ENCODE measurements around the gene IDH3G. TPM values are rescaled to one million over a fixed set of nuclear protein-coding genes. Genes with fewer than 3 reads are reported as not detected.
A peak's percentile ranks its signal among the peaks of the same experiment; 100 is the strongest.

The IDH3G gene
- total RNA-seq, 1 experiment from 2014 or later: 173 TPM

DNA sequence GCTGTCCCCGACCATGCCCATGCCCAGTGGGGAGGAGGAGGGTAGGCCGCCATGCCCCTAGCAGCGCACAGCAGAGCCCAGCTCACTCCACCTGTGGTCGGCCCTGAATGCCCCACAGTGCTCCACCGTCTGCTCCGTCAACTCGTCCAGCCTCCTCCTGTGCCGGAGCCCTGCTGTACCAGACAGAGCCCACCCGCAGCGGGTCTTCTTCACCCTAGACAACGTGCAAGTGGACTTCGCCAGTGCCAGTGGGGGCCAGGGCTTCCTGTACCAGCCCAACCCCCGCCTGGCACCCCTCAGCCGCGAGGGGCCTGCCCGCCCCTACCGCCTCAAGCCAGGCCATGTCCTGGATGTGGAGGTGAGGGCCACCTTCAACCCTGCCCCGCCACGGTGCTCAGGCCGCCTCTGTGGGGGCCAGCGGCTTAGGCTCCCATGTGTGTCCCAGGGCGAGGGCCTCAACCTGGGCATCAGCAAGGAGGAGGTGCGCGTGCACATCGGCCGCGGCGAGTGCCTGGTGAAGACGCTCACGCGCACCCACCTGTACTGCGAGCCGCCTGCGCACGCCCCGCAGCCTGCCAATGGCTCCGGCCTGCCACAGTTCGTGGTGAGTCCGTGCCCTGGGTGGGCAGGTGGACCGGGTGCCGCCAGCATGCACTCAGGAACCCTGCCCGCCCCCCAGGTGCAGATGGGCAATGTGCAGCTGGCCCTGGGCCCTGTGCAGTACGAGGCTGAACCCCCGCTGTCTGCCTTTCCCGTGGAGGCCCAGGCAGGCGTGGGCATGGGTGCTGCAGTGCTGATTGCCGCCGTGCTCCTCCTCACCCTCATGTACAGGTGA lies 20.2 kb downstream of the IDH3G start:
- DNase-seq (ENCODE audit: low spot score): no peak

DNA sequence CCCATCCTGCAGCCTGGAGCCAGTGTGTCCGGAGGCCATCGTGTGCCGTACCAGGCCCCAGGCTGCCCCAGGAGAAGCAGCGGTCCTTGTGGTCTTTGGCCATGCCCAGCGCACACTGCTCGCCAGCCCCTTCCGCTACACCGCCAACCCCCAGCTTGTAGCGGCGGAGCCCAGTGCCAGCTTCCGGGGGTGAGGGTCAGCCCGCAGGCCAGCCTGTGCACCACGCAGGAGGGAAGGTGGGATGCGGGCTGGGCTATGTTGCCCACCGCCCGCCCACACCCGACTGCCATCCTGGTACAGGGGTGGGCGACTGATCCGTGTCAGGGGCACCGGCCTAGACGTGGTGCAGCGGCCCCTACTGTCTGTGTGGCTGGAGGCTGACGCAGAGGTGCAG lies 21.0 kb downstream of the IDH3G start:
- DNase-seq (ENCODE audit: low spot score): no peak

DNA sequence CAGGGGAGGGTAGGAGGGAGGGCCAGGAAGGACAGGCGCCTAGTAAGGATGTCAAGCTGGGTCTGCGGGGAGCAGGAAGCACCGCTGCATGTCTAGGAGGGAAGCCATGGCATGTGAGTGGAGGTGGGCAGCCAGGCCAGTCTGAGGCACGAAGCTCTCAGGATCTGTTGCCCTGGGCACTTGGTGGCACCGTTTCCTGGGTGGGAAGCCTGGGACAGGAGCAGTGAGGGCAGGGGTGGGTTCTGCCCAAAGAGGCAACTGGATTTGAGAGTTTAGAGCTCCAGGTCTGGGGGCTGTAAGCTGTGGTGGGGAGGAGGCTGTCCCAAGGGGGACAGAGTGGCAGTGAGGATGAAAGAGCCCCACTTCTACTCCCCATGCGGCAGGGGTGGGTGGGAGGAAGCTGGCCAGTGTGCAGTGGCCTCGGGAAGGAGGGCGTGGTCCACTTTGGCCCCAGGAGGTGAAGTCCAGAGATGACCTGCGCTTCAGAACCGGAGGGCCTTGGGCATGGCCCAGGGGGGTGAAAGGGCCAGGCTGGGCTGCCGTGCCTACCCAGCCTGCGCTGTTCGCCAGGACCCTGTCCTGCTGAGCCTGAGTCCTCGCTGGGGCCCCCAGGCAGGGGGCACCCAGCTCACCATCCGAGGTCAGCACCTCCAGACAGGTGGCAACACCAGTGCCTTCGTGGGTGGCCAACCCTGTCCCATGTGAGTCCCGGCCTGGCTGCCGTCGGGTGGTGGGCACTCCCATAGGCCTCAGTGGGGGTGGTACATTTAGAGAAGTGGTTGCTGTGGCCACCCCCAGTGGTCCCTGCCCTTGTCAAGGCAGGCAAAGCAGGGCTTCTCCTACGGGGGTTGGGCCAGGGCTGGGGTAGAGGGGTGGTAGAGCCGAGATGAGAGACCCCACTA lies 21.6 kb downstream of the IDH3G start:
- DNase-seq (ENCODE audit: low spot score): no peak

DNA sequence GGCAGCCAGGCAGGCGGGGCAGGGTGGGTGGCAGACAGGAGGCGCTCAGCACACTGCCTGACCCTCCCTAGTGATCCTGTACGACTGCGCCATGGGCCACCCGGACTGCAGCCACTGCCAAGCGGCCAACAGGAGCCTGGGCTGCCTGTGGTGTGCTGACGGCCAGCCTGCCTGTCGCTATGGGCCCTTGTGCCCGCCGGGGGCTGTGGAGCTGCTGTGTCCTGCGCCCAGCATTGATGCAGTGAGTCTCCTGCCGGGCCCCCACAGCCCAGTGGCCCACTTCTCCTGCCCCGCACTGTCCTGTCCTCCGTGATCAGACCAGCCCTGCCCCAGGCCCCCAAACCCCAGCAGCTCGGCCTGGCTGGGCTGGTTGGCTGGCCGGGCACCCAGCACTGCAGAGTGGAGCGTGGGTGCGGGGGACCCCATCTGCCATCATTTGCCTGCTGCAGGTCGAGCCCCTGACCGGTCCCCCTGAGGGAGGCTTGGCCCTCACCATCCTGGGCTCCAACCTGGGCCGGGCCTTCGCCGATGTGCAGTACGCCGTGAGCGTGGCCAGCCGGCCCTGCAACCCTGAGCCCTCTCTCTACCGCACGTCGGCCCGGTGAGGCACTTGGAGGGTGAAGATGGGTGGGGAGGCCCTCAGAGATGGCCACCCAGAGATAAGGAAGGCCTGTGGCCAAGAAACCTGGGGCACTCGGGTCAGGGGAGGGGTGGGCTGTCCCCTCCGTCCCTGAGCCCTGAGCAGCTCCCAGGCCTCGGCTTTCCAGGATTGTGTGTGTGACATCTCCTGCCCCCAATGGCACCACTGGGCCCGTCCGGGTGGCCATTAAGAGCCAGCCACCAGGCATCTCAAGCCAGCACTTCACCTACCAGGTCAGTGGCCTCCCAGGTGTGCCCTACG lies 22.5 kb downstream of the IDH3G start:
- DNase-seq (ENCODE audit: low spot score): no peak

DNA sequence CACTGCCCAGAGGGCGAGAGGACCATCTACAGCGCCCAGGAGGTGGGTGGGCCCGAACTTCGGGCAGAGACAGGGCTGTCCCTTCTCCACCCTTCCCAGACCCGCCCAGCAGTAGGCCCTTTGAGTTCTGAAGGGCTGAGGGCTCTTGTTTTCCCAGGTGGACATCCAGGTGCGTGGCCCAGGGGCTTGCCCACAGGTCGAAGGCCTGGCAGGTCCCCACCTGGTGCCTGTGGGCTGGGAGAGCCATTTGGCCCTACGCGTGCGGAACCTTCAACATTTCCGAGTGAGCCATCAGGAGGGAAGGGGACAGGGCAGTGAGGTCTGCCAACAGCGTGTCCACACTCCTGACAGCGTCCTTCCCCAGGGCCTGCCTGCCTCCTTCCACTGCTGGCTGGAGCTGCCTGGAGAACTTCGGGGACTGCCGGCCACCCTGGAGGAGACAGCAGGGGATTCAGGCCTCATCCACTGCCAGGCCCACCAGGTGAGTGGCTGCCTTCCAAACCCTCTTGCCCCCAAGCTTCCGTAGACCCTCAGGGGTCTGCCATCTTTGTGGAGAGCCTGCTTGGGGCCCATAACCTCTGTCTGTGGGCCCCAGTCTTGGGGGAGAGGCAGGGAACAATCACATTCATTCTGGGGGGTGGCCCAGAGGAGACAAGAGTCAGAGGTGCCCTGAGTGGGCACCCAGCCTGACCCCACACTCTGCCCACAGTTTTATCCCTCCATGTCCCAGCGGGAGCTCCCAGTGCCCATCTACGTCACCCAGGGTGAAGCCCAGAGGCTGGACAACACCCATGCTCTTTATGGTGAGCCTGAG lies 23.4 kb downstream of the IDH3G start:
- no peak for DNase-seq (ENCODE audit: low spot score)

DNA sequence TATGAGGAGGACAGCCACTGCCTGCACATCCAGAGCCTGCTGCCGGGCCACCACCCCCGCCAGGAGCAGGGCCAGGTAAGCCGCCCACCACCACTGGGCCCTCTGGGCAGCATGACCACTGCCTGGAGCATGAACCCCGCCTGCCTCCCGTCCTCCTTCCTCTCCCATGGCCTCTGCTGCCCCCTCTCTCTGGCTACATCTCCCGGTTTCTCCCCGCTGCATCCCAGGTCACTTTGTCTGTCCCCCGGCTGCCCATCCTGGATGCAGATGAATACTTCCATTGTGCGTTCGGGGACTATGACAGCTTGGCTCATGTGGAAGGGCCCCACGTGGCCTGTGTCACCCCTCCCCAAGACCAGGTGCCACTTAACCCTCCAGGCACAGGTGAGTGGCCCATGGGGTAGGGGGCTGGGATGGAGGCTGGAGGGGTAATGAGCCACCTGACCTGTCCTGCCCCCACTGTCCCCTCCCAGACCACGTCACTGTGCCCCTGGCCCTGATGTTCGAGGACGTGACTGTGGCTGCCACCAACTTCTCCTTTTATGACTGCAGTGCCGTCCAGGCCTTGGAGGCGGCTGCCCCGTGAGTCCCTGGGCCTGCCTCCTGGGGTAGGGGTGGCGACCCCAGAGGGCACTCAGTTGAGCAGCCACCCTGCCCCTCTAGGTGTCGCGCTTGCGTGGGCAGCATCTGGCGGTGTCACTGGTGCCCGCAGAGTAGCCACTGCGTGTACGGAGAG lies 24.1 kb downstream of the IDH3G start:
- DNase-seq (ENCODE audit: low spot score): no peak

DNA sequence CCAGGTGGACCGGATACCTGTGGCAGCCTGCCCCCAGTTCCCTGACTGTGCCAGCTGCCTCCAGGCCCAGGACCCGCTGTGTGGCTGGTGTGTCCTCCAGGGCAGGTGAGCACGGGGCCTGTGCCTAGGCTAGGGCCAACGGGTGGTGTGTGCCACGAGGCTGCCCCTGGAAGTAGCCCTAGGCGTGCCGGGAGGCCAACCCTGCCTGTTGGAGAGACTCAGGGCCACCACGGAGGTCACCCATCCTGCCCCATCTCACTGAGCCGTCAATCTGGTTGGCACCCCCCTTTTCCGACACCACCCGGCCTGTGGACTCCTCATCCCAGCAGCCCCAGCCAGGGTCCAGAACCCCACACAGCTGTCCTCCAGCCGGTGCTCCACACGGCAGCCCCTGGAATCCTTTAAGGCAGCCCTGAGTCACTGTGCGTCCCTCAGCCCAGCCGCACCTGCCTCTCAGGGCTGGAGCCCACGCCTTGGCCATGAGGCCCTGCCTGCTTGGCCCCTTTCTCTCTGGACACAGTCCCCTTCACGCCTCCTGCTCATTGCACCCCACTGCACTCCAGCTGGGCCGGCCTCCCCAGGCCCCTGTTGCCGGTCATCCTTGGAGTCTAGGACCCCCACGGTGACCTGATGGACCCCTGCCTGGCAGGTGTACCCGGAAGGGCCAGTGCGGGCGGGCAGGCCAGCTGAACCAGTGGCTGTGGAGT lies 24.9 kb downstream of the IDH3G start:
- no peak for DNase-seq (ENCODE audit: low spot score)

DNA sequence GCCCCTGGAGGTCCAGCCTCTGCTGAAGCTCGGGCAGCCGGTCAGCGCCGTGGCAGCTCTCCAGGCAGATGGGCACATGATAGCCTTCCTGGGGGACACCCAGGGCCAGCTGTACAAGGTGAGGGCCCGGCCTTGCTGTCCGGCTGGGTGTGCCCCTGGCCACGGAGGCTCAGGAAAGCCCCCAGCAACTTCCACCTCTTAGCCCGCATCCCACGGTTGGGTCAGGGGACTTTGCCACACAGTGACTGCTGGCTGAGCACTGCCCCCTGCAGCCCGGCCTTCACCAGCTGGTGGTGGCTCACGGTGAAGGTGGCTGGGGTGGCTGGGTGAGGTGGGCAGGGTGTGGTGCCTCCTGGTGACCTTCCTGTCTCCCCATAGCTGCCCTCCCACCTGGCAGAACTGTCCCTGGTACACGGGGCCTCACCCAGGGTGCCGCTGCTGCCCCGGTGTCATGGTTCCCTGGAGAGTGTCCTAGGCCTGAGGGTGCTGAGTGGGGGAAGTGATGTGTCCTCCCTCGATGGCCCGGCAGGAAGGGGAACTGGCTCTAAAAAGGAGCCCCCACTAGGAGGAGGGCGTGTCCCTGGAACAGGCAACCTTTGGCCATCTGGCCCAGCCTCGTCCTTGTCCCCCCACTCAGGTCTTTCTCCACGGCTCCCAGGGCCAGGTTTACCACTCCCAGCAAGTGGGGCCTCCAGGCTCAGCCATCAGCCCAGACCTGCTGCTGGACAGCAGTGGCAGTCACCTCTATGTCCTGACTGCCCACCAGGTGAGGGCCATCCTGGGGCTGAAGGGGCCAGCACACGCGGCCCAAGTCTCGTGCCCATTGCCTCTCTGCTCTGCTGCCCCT lies 25.6 kb downstream of the IDH3G start:
- DNase-seq (ENCODE audit: low spot score): no peak

DNA sequence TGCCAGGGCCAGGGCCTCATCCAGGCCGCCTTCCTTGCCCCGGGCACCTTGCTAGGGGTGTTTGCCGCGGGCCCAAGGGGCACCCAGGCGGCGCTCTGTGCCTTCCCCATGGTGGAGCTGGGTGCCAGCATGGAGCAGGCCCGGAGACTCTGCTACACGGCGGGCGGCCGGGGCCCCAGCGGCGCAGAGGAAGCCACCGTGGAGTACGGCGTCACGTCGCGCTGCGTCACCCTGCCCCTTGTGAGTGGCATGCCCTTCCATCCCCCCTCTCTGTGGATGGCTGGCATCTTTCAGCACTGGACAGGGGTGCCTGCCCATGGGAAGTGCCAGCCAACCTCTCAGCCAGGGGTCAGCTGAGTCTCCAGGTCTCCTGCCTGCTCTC lies 26.5 kb downstream of the IDH3G start:
- DNase-seq (ENCODE audit: low spot score): no peak

DNA sequence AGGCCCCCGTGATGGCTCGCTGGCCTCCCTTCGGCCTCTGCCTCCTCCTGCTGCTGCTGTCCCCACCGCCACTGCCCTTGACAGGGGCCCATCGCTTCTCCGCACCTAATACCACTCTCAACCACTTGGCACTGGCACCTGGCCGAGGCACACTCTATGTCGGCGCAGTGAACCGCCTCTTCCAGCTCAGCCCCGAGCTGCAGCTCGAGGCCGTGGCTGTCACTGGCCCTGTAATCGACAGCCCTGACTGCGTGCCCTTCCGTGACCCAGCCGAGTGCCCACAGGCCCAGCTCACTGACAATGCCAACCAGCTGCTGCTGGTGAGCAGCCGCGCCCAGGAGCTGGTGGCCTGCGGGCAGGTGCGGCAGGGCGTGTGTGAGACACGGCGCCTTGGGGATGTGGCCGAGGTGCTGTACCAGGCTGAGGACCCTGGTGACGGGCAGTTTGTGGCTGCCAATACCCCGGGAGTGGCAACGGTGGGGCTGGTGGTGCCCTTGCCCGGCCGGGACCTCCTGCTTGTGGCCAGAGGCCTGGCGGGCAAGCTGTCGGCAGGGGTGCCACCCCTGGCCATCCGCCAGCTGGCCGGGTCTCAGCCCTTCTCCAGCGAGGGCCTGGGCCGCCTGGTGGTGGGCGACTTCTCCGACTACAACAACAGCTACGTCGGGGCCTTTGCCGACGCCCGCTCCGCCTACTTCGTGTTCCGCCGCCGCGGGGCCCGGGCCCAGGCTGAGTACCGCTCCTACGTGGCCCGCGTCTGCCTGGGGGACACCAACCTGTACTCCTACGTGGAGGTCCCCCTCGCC lies 27.1 kb downstream of the IDH3G start:
- no peak for DNase-seq (ENCODE audit: low spot score)

DNA sequence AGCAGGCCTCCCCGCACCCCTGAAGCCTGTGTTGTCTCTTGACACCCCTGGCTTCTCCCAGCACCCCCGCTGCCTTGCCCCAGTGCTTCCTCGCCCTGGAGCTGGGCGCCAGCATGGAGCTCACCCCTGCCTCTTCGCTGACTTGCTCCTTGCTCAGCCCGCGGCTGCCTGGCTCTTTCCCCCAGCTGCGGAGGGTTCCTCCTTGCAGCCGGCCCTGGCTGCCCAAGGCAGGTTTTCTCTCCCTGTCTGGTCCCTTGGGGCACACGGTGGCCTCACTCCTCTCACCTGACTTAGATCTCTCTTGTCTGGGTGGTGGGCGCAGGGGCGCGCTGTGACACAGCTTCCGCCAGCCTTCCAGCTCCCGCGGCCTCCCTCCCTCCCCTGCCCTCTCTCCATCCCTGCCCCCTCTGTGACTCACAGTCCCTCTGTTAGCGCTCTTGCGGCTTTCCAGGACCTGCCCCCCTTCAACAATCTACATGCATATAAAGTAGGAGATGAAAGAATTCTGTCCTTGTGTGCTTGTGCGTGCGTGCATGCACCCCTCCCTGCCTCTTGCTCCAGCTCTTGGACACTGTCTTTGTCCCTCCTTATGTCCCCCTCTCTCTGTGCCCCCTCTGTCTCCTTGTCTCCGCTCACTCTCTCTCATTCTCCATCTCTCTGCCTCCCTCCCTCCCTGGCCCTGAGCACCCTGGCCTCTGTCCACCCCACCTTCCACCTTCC lies 27.9 kb downstream of the IDH3G start:
- peak; percentile 58 for DNase-seq (ENCODE audit: low spot score)

DNA sequence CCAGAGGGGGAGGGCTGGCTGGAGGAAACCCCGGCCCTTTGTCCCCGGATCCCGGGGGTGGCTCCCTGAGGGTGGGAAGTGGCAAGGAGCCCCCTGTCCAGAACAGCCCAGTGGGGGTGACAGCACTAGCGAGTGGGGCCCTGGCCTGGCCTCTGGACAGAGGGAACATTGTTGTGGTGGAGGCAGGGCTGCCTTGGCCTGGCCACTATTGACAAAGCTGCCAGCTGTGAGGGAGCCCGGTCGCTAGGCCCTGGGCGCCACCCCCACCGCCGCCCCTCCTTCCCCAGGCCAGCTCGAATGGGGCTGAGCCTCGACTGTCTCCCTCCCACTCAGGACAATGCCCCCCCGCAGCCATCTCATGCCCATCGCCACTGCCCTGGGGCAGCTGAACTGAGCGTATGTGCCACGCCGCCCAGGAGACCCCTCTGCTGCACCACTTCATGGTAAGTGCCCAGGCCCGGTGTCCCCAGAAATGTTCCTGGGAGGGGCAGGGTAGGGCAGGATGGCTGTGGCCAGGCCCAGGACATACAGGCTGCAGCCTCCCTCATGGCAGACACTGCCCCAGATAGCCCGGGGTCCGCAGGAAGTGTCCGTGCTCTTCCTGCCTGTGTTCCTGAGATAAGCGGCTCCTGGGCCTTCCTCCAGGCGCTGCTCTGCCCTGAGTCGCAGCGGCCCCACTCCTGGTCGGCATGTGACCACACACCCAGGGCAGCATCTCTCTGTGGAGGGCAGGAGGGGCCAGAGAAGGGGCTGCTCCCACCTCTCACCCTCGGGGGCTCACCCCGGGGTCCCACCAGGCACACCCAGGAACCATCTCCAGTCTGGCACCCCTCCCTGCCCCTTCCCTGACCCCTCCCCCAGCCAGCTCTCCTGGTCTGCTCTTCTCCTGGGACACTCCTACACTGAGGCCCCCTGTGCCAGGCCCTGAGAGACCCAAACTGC lies 28.8 kb downstream of the IDH3G start:
- peak; percentile 44 for DNase-seq (ENCODE audit: low spot score)

DNA sequence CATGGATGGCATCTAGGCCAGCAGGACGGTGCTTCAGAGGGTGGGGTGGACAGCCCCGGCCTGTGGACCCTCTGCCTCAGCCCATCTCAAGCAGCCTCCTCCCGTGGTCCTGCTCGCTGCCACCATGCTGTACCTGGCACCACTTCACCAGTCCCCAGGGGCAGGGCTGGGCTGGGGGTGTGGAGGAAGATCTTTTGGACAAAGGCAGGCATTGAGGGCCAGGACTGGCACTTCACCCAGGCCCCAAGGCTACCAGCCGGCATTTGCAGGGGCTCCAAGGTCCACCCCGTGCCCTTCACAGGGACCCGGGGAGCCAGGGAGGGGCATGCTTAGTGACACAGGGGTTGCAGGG lies 29.4 kb downstream of the IDH3G start:
- no peak for DNase-seq (ENCODE audit: low spot score)

DNA sequence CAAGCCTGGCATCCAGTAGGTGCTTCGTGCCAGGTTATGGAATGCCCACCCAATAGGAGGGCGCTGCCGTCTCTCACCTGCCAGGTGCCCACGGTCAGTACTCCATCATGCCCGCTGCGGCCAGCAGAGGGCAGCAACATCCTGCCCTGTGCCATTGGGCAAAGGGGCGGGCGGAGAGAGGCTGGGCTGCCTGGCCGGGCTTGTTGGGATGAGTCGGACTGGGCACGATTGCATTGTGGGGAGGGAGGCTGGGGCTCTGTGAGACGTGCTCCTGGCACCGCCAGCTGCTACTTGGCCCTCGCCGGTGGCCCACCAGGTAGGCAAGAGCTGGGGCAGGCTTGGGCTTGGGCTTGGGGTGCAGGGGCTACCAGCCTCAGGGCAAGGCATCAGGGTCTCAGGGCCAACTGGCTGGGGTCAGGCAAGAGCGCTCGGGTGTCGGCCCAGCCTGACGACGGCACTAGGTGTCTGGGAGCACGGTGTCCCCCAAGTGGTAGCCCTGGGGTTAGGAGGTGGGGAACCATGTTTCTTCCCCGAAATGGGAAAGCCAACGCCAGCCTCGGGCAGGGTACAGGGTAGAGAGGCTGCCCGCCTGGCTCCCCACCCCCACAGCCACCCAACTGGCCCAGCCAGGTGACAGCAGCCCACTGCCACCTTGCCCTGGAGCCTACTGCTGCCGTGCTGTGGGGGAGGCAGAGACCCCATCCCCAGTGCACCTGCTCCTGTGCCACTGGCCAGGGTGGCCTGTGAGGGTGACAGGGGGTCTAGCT lies 30.0 kb downstream of the IDH3G start, which contains the start of gene PLXNB3:
Gene PLXNB3, plus strand, starts transcription at position 261 of the 767 bp plus-strand sequence. CDS start 1,287 bp downstream, outside the sequence.
- peak; percentile 96 for DNase-seq (ENCODE audit: low spot score)
